HepG2 (cell line): ENCODE measurements around the gene COPS7A. TPM values are rescaled to one million over a fixed set of nuclear protein-coding genes. Genes with fewer than 3 reads are reported as not detected.

Source experiments
- ATAC-seq: fragments of 200-7000 bp; cut with Tn5 transposase; 3 replicates; pipeline ENCODE4 v1.9.1; 2020; ENCODE audit warnings: mild to moderate bottlenecking, moderate library complexity
- BruUV-seq: library from RNA; stranded (reverse); fragments of 400-500 nt; replicated peaks from 2 replicates; lab custom pipeline; 2021; lab: Mats Ljungman, UMichigan
- CTCF ChIA-PET: fragments of 300-600 bp; formaldehyde crosslinking; extraction: SDS; loops from one replicate; lab custom pipeline; 2021; ENCODE audit warnings: low total read pairs, inconsistent platforms, low intra/inter-chr PET ratio; lab: Yijun Ruan, JAX
- POLR2A ChIA-PET: fragments of 350-600 bp; sonication (Branson Sonifier 250); formaldehyde crosslinking; loops from one replicate; lab custom pipeline; 2020; ENCODE audit warnings: antibody characterized with exemption, inconsistent platforms; lab: Yijun Ruan, JAX
- DNase-seq: peaks from one replicate; pipeline ENCODE4 v3.0.0-alpha.2; 2015; ENCODE audit warnings: low spot score
- FAIRE-seq: peaks from 3 replicates; lab custom pipeline; 2011; peaks lifted over from hg19 to GRCh38; lab: Jason Lieb, UNC
- H2AFZ ChIP-seq: one replicate; pipeline ENCODE4 v1.6.1; 2011; ENCODE audit warnings: low read length, inconsistent platforms
- H3K27ac ChIP-seq: fragments of 300-600 bp; 3 replicates; pipeline ENCODE4 v1.8.0; 2011; ENCODE audit warnings: mixed run types, mild to moderate bottlenecking, mixed read lengths, low read length, inconsistent platforms; ENCODE audit not compliant: insufficient read depth; ENCODE audit errors: extremely low read length
- H3K27me3 ChIP-seq, 2 experiments: fragments of 200-600 bp in 1 of 2; 2 replicates in 1 of 2; 3 replicates in 1 of 2; pipeline versions ENCODE4 v1.6.0 to v1.8.0; 2011; ENCODE audit warnings: low read length in 2 of 2, mild to moderate bottlenecking in 2 of 2, moderate library complexity in 2 of 2, inconsistent platforms in 1 of 2; ENCODE audit not compliant: insufficient read depth in 2 of 2, control insufficient read depth in 1 of 2
- H3K36me3 ChIP-seq, 2 experiments: fragments of 200-600 bp in 1 of 2; replicated peaks in 1 of 2; 2 replicates in 1 of 2; 3 replicates in 1 of 2; pipeline versions ENCODE4 v1.5.1 to v1.8.0; 2011; ENCODE audit warnings: low read length in 2 of 2, inconsistent platforms in 1 of 2; ENCODE audit not compliant: insufficient read depth in 2 of 2, control insufficient read depth in 1 of 2
- H3K4me1 ChIP-seq: 2 replicates; pipeline ENCODE4 v1.5.1; 2012; ENCODE audit warnings: low read length, inconsistent platforms; ENCODE audit not compliant: insufficient read depth
- H3K4me2 ChIP-seq: 2 replicates; pipeline ENCODE4 v1.6.0; 2011; ENCODE audit warnings: low read depth, low read length, inconsistent platforms
- H3K4me3 ChIP-seq, 3 experiments: fragments of 200-600 bp in 1 of 3; sonication (generic), shearing (Covaris generic) in 1 of 3; replicated peaks in 1 of 3; 2 replicates each; pipeline ENCODE4 v1.5.1; 2011 to 2016; ENCODE audit warnings: low read length in 3 of 3, inconsistent platforms in 2 of 3, low read depth in 2 of 3, mild to moderate bottlenecking in 2 of 3, control low read depth in 1 of 3, mixed read lengths in 1 of 3; ENCODE audit not compliant: insufficient read depth in 1 of 3
- H3K79me2 ChIP-seq: one replicate; pipeline ENCODE4 v1.6.1; 2011; ENCODE audit warnings: low read length, inconsistent platforms; ENCODE audit not compliant: insufficient read depth
- H3K9ac ChIP-seq: 2 replicates; pipeline ENCODE4 v1.6.0; 2011; ENCODE audit warnings: mild to moderate bottlenecking, low read depth, low read length, inconsistent platforms; ENCODE audit not compliant: insufficient read depth
- H3K9me3 ChIP-seq: 2 replicates; pipeline ENCODE4 v1.5.1; 2012; ENCODE audit warnings: mild to moderate bottlenecking, low read length
- H4K20me1 ChIP-seq: 2 replicates; pipeline ENCODE4 v1.6.0; 2011; ENCODE audit warnings: inconsistent platforms, mild to moderate bottlenecking, low read length, moderate library complexity; ENCODE audit not compliant: insufficient read depth
- AGO1 ChIP-seq: fragments of 200-400 bp; formaldehyde crosslinking; IDR thresholded peaks from 2 replicates; pipeline ENCODE4 v1.6.1; 2017; ENCODE audit warnings: mild to moderate bottlenecking, low read depth, low read length, moderate library complexity; ENCODE audit not compliant: poor library complexity, severe bottlenecking
- HOXA7 ChIP-seq: sonication (generic); formaldehyde crosslinking; IDR thresholded peaks from 2 replicates; pipeline ENCODE4 v1.8.1; 2022; ENCODE audit warnings: mild to moderate bottlenecking, missing genetic modification reagents, moderate library complexity
- PRMT3 ChIP-seq: sonication (generic); formaldehyde crosslinking; IDR thresholded peaks from 2 replicates; pipeline ENCODE4 v1.8.1; 2022; ENCODE audit warnings: low read depth, mild to moderate bottlenecking, moderate library complexity, missing genetic modification reagents, borderline replicate concordance
- SOX5 ChIP-seq: IDR thresholded peaks from 2 replicates; pipeline ENCODE4 v1.6.1; 2016; ENCODE audit warnings: borderline replicate concordance
- TOE1 ChIP-seq: sonication (generic); formaldehyde crosslinking; IDR thresholded peaks from 2 replicates; pipeline ENCODE4 v1.4.0; 2020; ENCODE audit warnings: mild to moderate bottlenecking, missing genetic modification reagents
- ZNF746 ChIP-seq: sonication (generic); formaldehyde crosslinking; IDR thresholded peaks from 2 replicates; pipeline ENCODE4 v1.8.0; 2022; ENCODE audit warnings: mild to moderate bottlenecking, missing genetic modification reagents
- ZNF749 ChIP-seq: sonication (generic); formaldehyde crosslinking; IDR thresholded peaks from 2 replicates; pipeline ENCODE4 v1.8.0; 2022; ENCODE audit warnings: mild to moderate bottlenecking, missing genetic modification reagents, moderate library complexity, borderline replicate concordance
- WGBS: methylation state at CpG from one replicate; pipeline ENCODE4 v1.1.6; 2017; ENCODE audit warnings: low lambda C conversion rate; 5-methylcytosine and 5-hydroxymethylcytosine counted together
- in situ Hi-C: cut with HindIII; loops from 2 replicates; pipeline ENCODE4 v1.10.0; 2017; ENCODE audit warnings: low pct_unique_long_range_greater_than_20kb; ENCODE audit not compliant: extremely low pct_ligation_motif_present
- intact Hi-C: fragments of 100-400 bp; cut with micrococcal nuclease; formaldehyde crosslinking; loops from one replicate; pipeline ENCODE4 v1.10.0; 2022; ENCODE audit not compliant: unreplicated experiment
- polyA plus RNA-seq, 8 experiments: library from polyadenylated mRNA; depleted of rRNA in 3 of 8; stranded (reverse) in 7 of 8; unstranded in 1 of 8; fragments of >200 nt; fragmentation: Illumina TruSeq in 4 of 8; extraction: Trizol in 4 of 8; gene quantifications; 2 replicates each; pipeline versions ENCODE4 v1.2.1 to v1.2.3, GENCODE V29; 2011 to 2016; ENCODE audit warnings: low read depth in 4 of 8, missing spikeins in 1 of 8, mixed read lengths in 1 of 8; ENCODE audit not compliant: insufficient read depth in 1 of 8
- total RNA-seq, 5 experiments: library from RNA; depleted of rRNA; stranded (reverse); fragments of >200 nt; fragmentation: Illumina TruSeq; extraction: Trizol; gene quantifications; 2 replicates each; pipeline ENCODE4 v1.2.3, GENCODE V29; 2016; ENCODE audit warnings: low read depth in 1 of 5
- TF ChIP-seq, protein P1 (sequence below): IDR thresholded peaks from 2 replicates; pipeline ENCODE4 v1.6.1; 2016
- TF ChIP-seq, protein P2 (sequence below): sonication (generic); formaldehyde crosslinking; IDR thresholded peaks from 2 replicates; pipeline ENCODE4 v1.8.0; 2022; ENCODE audit warnings: mild to moderate bottlenecking, missing genetic modification reagents, moderate library complexity
- TF ChIP-seq, protein P3 (sequence below): sonication (generic); formaldehyde crosslinking; IDR thresholded peaks from one replicate; pipeline ENCODE4 v1.5.1; 2020; ENCODE audit warnings: mild to moderate bottlenecking, missing genetic modification reagents; ENCODE audit errors: not compliant biosample characterization

COPS7A gene
- total and polyA plus RNA-seq, 2 of the 13 experiments (the other 11 are each of a cell fraction or from before 2014, with no cell fraction given), result 40.0 to 73.6 TPM

DNA sequence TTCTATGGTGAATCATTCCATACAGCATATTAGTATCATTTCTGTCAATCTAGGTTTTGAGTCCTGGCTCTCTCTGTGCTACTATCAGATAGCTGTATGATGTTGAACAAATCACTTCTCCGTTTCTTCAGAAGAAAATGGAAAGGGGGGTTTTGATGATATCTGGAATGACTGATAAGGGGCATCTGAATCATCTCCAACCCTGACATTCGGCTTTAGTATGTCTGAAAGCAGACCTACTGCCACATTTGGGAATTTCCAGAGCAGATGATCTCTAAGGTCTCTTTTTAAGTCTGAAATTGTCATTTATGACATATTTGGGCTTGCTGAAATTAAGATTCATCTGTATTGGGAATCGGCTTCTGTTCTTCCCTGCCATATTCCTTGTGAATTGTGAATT is 19.0 kb downstream of the COPS7A start:
- H3K4me2 ChIP-seq, result no peak overlapping the region
- peaks cover 12 to 13% of the 10 kb centered on the region in 2 experiments; a peak in 4 of 5 replicates for H3K36me3 ChIP-seq
- DNase-seq (no peak), ATAC-seq (no peak), FAIRE-seq (no peak)
- ChIA-PET CTCF (no interaction called here), POLR2A (interaction anchor here (1.3 kb wide), 1 partner anchor 10 kb away, joined by 4 read pairs; the partner anchor contains the start of gene MLF2)
- no peaks in the 10 kb centered on the region for H4K20me1 ChIP-seq
- no peaks in the 10 kb centered on the region for H3K79me2 ChIP-seq
- no peak overlapping the region for H3K27ac ChIP-seq
- no peak overlapping the region for H3K4me3 ChIP-seq
- TF ChIP-seq, protein P1, sequence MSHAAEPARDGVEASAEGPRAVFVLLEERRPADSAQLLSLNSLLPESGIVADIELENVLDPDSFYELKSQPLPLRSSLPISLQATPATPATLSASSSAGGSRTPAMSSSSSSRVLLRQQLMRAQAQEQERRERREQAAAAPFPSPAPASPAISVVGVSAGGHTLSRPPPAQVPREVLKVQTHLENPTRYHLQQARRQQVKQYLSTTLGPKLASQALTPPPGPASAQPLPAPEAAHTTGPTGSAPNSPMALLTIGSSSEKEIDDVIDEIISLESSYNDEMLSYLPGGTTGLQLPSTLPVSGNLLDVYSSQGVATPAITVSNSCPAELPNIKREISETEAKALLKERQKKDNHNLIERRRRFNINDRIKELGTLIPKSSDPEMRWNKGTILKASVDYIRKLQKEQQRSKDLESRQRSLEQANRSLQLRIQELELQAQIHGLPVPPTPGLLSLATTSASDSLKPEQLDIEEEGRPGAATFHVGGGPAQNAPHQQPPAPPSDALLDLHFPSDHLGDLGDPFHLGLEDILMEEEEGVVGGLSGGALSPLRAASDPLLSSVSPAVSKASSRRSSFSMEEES (CRISPR knock-in tag), result no peak
- TF ChIP-seq, protein P2, sequence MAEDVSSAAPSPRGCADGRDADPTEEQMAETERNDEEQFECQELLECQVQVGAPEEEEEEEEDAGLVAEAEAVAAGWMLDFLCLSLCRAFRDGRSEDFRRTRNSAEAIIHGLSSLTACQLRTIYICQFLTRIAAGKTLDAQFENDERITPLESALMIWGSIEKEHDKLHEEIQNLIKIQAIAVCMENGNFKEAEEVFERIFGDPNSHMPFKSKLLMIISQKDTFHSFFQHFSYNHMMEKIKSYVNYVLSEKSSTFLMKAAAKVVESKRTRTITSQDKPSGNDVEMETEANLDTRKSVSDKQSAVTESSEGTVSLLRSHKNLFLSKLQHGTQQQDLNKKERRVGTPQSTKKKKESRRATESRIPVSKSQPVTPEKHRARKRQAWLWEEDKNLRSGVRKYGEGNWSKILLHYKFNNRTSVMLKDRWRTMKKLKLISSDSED (CRISPR knock-in tag), result no peak
- TF ChIP-seq AGO1 (no peak), PRMT3 (CRISPR knock-in tag) (no peak), ZNF746 (no peak), SOX5 (CRISPR knock-in tag) (no peak), ZNF749 (CRISPR knock-in tag) (no peak), TOE1 (CRISPR knock-in tag) (no peak), HOXA7 (CRISPR knock-in tag) (no peak)
- TF ChIP-seq, protein P3, sequence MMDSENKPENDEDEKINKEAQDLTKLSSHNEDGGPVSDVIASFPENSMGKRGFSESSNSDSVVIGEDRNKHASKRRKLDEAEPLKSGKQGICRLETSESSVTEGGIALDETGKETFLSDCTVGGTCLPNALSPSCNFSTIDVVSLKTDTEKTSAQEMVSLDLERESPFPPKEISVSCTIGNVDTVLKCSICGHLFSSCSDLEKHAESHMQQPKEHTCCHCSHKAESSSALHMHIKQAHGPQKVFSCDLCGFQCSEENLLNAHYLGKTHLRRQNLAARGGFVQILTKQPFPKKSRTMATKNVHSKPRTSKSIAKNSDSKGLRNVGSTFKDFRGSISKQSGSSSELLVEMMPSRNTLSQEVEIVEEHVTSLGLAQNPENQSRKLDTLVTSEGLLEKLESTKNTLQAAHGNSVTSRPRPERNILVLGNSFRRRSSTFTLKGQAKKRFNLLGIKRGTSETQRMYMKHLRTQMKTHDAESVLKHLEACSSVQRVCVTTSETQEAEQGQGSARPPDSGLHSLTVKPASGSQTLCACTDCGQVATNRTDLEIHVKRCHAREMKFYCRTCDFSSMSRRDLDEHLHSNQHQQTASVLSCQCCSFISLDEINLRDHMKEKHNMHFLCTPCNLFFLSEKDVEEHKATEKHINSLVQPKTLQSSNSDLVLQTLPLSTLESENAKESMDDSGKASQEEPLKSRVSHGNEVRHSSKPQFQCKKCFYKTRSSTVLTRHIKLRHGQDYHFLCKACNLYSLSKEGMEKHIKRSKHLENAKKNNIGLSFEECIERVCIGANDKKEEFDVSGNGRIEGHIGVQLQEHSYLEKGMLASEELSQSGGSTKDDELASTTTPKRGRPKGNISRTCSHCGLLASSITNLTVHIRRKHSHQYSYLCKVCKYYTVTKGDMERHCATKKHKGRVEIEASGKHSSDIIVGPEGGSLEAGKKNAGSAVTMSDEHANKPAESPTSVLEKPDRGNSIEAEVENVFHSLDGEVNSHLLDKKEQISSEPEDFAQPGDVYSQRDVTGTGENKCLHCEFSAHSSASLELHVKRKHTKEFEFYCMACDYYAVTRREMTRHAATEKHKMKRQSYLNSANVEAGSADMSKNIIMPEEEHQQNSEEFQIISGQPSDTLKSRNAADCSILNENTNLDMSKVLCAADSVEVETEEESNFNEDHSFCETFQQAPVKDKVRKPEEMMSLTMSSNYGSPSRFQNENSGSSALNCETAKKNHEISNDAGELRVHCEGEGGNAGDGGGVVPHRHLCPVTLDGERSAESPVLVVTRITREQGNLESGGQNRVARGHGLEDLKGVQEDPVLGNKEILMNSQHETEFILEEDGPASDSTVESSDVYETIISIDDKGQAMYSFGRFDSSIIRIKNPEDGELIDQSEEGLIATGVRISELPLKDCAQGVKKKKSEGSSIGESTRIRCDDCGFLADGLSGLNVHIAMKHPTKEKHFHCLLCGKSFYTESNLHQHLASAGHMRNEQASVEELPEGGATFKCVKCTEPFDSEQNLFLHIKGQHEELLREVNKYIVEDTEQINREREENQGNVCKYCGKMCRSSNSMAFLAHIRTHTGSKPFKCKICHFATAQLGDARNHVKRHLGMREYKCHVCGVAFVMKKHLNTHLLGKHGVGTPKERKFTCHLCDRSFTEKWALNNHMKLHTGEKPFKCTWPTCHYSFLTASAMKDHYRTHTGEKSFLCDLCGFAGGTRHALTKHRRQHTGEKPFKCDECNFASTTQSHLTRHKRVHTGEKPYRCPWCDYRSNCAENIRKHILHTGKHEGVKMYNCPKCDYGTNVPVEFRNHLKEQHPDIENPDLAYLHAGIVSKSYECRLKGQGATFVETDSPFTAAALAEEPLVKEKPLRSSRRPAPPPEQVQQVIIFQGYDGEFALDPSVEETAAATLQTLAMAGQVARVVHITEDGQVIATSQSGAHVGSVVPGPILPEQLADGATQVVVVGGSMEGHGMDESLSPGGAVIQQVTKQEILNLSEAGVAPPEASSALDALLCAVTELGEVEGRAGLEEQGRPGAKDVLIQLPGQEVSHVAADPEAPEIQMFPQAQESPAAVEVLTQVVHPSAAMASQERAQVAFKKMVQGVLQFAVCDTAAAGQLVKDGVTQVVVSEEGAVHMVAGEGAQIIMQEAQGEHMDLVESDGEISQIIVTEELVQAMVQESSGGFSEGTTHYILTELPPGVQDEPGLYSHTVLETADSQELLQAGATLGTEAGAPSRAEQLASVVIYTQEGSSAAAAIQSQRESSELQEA, result no peak
- no peak overlapping the region for H3K9ac ChIP-seq
- in situ Hi-C loops, result no loop called here
- no peaks in the 10 kb centered on the region for H3K9me3 ChIP-seq
- H2AFZ ChIP-seq, result no peak overlapping the region
- BruUV-seq, result no TSS peak
- intact Hi-C loops, result no loop called here
- 52% methylated on average over 3 of the region's 3 CpGs for WGBS
- no peaks in the 10 kb centered on the region for H3K27me3 ChIP-seq
- H3K4me1 ChIP-seq, result no peaks in the 10 kb centered on the region; the same call in 1 of the 2 replicates
